IPS-15b (cell line): ENCODE results near the gene SH2B2.

Source experiments
- H3K27me3 ChIP-seq: one replicate; pipeline ENCODE4 v1.6.1; 2013; ENCODE audit warnings: low read length; ENCODE audit not compliant: control insufficient read depth, insufficient read depth
- H3K36me3 ChIP-seq: one replicate; pipeline ENCODE4 v1.6.1; 2013; ENCODE audit warnings: low read length; ENCODE audit not compliant: control insufficient read depth, insufficient read depth
- H3K4me1 ChIP-seq: one replicate; pipeline ENCODE4 v1.6.1; 2013; ENCODE audit warnings: mild to moderate bottlenecking, low read length; ENCODE audit not compliant: control insufficient read depth, insufficient read depth
- H3K4me3 ChIP-seq: one replicate; pipeline ENCODE4 v1.5.1; 2013; ENCODE audit warnings: low read depth, low read length
- H3K9ac ChIP-seq: one replicate; pipeline ENCODE4 v1.6.1; 2013; ENCODE audit warnings: low read depth, mild to moderate bottlenecking, low read length
- H3K9me3 ChIP-seq: one replicate; pipeline ENCODE4 v1.6.1; 2013; ENCODE audit warnings: mild to moderate bottlenecking, low read length; ENCODE audit not compliant: control insufficient read depth, insufficient read depth

SH2B2 gene

GRCh38 chr7:102271158-102271798, 15.4 kb upstream of the SH2B2 start:
- H3K9me3 ChIP-seq = no peaks in the 10 kb centered on the region
- H3K4me3 ChIP-seq = no peak overlapping the region
- H3K9ac ChIP-seq = no peak overlapping the region
- no peaks in the 10 kb centered on the region for H3K4me1 ChIP-seq
- H3K36me3 ChIP-seq = no peaks in the 10 kb centered on the region
- no peaks in the 10 kb centered on the region for H3K27me3 ChIP-seq

GRCh38 chr7:102272075-102272916, 14.4 kb upstream of the SH2B2 start:
- no peaks in the 10 kb centered on the region for H3K9me3 ChIP-seq
- no peak overlapping the region for H3K9ac ChIP-seq
- H3K36me3 ChIP-seq = no peaks in the 10 kb centered on the region
- no peaks in the 10 kb centered on the region for H3K27me3 ChIP-seq
- no peaks in the 10 kb centered on the region for H3K4me1 ChIP-seq
- H3K4me3 ChIP-seq = no peak overlapping the region

- no peaks in the 10 kb centered on the region for H3K36me3 ChIP-seq
- no peaks in the 10 kb centered on the region for H3K27me3 ChIP-seq
- no peak overlapping the region for H3K4me3 ChIP-seq
- no peaks in the 10 kb centered on the region for H3K4me1 ChIP-seq
- H3K9me3 ChIP-seq = no peaks in the 10 kb centered on the region
- no peak overlapping the region for H3K9ac ChIP-seq
Observed at GRCh38 chr7:102272917-102273748, 13.5 kb upstream of the SH2B2 start.

GRCh38 chr7:102273749-102274712, 12.6 kb upstream of the SH2B2 start:
- Histone ChIP-seq H3K4me1 (no peaks in the 10 kb centered on the region), H3K9me3 (no peaks in the 10 kb centered on the region), H3K4me3 (no peak overlapping the region), H3K9ac (no peak overlapping the region), H3K27me3 (no peaks in the 10 kb centered on the region), H3K36me3 (no peaks in the 10 kb centered on the region)

- Histone ChIP-seq H3K27me3 (no peaks in the 10 kb centered on the region), H3K36me3 (no peaks in the 10 kb centered on the region), H3K9me3 (no peaks in the 10 kb centered on the region), H3K9ac (no peak overlapping the region), H3K4me3 (no peak overlapping the region), H3K4me1 (peaks cover 3% of the 10 kb centered on the region)
Observed at GRCh38 chr7:102275123-102275703, 11.5 kb upstream of the SH2B2 start.

GRCh38 chr7:102277901-102278300, 8.8 kb upstream of the SH2B2 start:
- H3K4me3 ChIP-seq = no peak overlapping the region
- H3K27me3 ChIP-seq = no peaks in the 10 kb centered on the region
- no peaks in the 10 kb centered on the region for H3K36me3 ChIP-seq
- H3K4me1 ChIP-seq = peaks cover 3% of the 10 kb centered on the region
- no peak overlapping the region for H3K9ac ChIP-seq
- H3K9me3 ChIP-seq = no peaks in the 10 kb centered on the region

- Histone ChIP-seq H3K9ac (no peak overlapping the region), H3K27me3 (no peaks in the 10 kb centered on the region), H3K9me3 (no peaks in the 10 kb centered on the region), H3K4me1 (peaks cover 3% of the 10 kb centered on the region), H3K36me3 (no peaks in the 10 kb centered on the region), H3K4me3 (no peak overlapping the region)
Observed at GRCh38 chr7:102279537-102280400, 6.9 kb upstream of the SH2B2 start.

- Histone ChIP-seq H3K27me3 (peaks cover 4% of the 10 kb centered on the region), H3K4me3 (no peak overlapping the region), H3K9me3 (no peaks in the 10 kb centered on the region), H3K9ac (no peak overlapping the region), H3K36me3 (no peaks in the 10 kb centered on the region), H3K4me1 (peaks cover 3% of the 10 kb centered on the region)
Observed at GRCh38 chr7:102280521-102280920, 6.1 kb upstream of the SH2B2 start.

- peaks cover 3% of the 10 kb centered on the region for H3K4me1 ChIP-seq
- H3K36me3 ChIP-seq = no peaks in the 10 kb centered on the region
- no peak overlapping the region for H3K4me3 ChIP-seq
- H3K9me3 ChIP-seq = no peaks in the 10 kb centered on the region
- no peak overlapping the region for H3K9ac ChIP-seq
- peaks cover 4% of the 10 kb centered on the region for H3K27me3 ChIP-seq
Observed at GRCh38 chr7:102281785-102282184, 4.9 kb upstream of the SH2B2 start.
